Measurements from ENCODE around the gene NBDY. TPM values are rescaled to one million over a fixed set of nuclear protein-coding genes. Genes with fewer than 3 reads are reported as not detected.

NBDY gene
- total and polyA plus RNA-seq, 2 of the 4 experiments (the other 2 are of a cell fraction) = 3.2 to 61.5 TPM

DNA sequence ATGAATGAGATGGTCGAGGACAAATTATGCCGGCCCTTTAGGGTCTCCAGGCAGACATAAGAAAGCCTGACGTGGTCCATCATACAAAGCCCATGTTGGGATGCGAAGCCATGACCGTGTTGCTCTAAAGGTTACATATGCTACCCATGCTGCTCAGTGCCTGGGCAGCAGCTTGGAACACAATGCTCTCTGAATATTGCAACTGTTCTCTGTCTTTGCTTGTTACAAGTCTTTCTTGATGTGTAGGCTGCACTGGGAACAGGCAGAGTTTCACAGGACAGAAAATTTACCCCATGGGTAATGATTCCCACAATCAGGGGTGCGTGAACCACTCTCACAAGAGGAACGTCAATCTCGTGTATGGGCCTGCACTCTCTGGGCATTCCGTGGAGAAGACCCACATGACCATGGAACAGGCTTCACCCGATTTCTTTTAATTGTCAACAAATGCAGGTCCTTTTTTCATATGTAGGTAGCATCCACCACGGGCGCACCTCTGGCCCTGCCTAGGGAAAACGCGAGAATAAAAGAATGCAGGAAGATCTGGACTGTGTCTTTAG lies 66.3 kb downstream of the NBDY start:
- no peak overlapping the region for H2AFZ ChIP-seq (replicated peaks; ENCODE audit: low read length, poor library complexity)
- H3K56ac ChIP-seq (ENCODE audit: extremely low read depth, insufficient read depth, low read length) = no peak overlapping the region
- H2BK15ac ChIP-seq (ENCODE audit: low read depth, low read length) = no peak overlapping the region
- no peaks in the 10 kb centered on the region for H3K9me3 ChIP-seq (ENCODE audit: control insufficient read depth, insufficient read depth, low read length)
- no peak overlapping the region for H2AK5ac ChIP-seq (ENCODE audit: low read depth, low read length)
- H4K5ac ChIP-seq (ENCODE audit: low read depth, low read length) = no peak overlapping the region
- dilution Hi-C loops (cut with HindIII; ENCODE audit: low sequenced_read_pairs, unreplicated experiment) = no loop called here
- H4K8ac ChIP-seq (ENCODE audit: low read depth in 2 of 2, low read length in 2 of 2) = no peak overlapping the region
- H3K79me1 ChIP-seq (ENCODE audit: low read depth in 1 of 2, low read length in 2 of 2) = peaks cover 2 to 3% of the 10 kb centered on the region in 2 experiments; a peak in 1 of 4 replicates
- ChIA-PET CTCF (no interaction called here), POLR2A (ENCODE audit: unreplicated experiment) (no interaction called here)
- H3K18ac ChIP-seq (ENCODE audit: low read depth, low read length) = no peak overlapping the region
- H3K4me2 ChIP-seq (ENCODE audit: low read depth, low read length) = no peak overlapping the region
- H3K23ac ChIP-seq (ENCODE audit: low read depth, low read length) = no peak overlapping the region
- no peak overlapping the region for H3K4ac ChIP-seq (ENCODE audit: low read depth, low read length)
- H3K9me1 ChIP-seq (ENCODE audit: insufficient read depth, low read length) = no peaks in the 10 kb centered on the region
- H3K14ac ChIP-seq (replicated peaks; ENCODE audit: low read depth, low read length) = no peak overlapping the region
- ATAC-seq (ENCODE audit: low read depth) = no peak
- H3K4me3 ChIP-seq (ENCODE audit: insufficient read depth, low read depth, low read length) = no peak overlapping the region
- H2BK20ac ChIP-seq (ENCODE audit: low read depth, low read length) = no peak overlapping the region
- intact Hi-C loops (cut with micrococcal nuclease) = no loop called here
- no TSS peak for BruUV-seq (replicated peaks)
- in situ Hi-C loops (cut with MboI; ENCODE audit: low sequenced_read_pairs) = no loop called here
- H4K20me1 ChIP-seq (ENCODE audit: insufficient read depth, low read length) = no peaks in the 10 kb centered on the region
- no peaks in the 10 kb centered on the region for H3K4me1 ChIP-seq (ENCODE audit: control insufficient read depth, insufficient read depth, low read length)
- H4K91ac ChIP-seq (ENCODE audit: insufficient read depth, low read depth, low read length) = no peak overlapping the region
- H3K9ac ChIP-seq (ENCODE audit: low read depth, low read length) = no peak overlapping the region
- no peak overlapping the region for H2BK120ac ChIP-seq (ENCODE audit: low read depth, low read length)
- H3K27ac ChIP-seq (ENCODE audit: insufficient read depth, low read length) = no peak overlapping the region
- no peak for DNase-seq
- H3K27me3 ChIP-seq (ENCODE audit: control insufficient read depth, insufficient read depth, low read length) = peaks cover 3% of the 10 kb centered on the region; the same call in 1 of the 2 replicates
- H2BK5ac ChIP-seq (ENCODE audit: low read depth, low read length, poor library complexity, severe bottlenecking) = no peak overlapping the region
- H3K36me3 ChIP-seq (ENCODE audit: control insufficient read depth, insufficient read depth, low read length) = peaks cover under 1% of the 10 kb centered on the region; the same call in 1 of the 2 replicates
- WGBS, 2 experiments (ENCODE audit: extremely low coverage in 2 of 2, insufficient read length in 1 of 2) = 90% methylated on average over 9 of the region's 14 CpGs; no CpG with 5 or more reads in 1 of the 2 experiments
- no peak overlapping the region for H2AK9ac ChIP-seq (replicated peaks; ENCODE audit: low read depth, low read length, poor library complexity)
- TF ChIP-seq SMC3 (IDR thresholded peaks at IDR 0.05; ENCODE audit: low read depth, low read length) (no peak), MAZ (IDR thresholded peaks at IDR 0.05; ENCODE audit: borderline replicate concordance, low read depth, low read length) (no peak), CHD1 (IDR thresholded peaks at IDR 0.05; ENCODE audit: low read depth, low read length) (no peak), FOS (IDR thresholded peaks at IDR 0.05; ENCODE audit: low read depth, low read length) (no peak), POLR2A (IDR thresholded peaks at IDR 0.05; ENCODE audit: low read depth, low read length) (no peak), CTCF (conservative IDR thresholded peaks at IDR 0.05; ENCODE audit: low read depth, low read length) (no peak), RCOR1 (IDR thresholded peaks at IDR 0.05; ENCODE audit: insufficient replicate concordance, low read length) (no peak), NFE2L2 (IDR thresholded peaks at IDR 0.05; ENCODE audit: low read depth, low read length) (no peak), RFX5 (IDR thresholded peaks at IDR 0.05; ENCODE audit: low read depth, low read length) (no peak), RAD21 (IDR thresholded peaks at IDR 0.05; ENCODE audit: low read length) (no peak)
- TF ChIP-seq, protein P1, sequence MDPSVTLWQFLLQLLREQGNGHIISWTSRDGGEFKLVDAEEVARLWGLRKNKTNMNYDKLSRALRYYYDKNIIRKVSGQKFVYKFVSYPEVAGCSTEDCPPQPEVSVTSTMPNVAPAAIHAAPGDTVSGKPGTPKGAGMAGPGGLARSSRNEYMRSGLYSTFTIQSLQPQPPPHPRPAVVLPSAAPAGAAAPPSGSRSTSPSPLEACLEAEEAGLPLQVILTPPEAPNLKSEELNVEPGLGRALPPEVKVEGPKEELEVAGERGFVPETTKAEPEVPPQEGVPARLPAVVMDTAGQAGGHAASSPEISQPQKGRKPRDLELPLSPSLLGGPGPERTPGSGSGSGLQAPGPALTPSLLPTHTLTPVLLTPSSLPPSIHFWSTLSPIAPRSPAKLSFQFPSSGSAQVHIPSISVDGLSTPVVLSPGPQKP (IDR thresholded peaks at IDR 0.05; ENCODE audit: borderline replicate concordance, low read depth, low read length) = no peak

Data from IMR-90 (cell line).